ENCODE results near the gene PODN. TPM values are rescaled to one million over a fixed set of nuclear protein-coding genes. Genes with fewer than 3 reads are reported as not detected.

The PODN gene
- total RNA-seq, 1 donor from 2014 or later, result not detected

DNA sequence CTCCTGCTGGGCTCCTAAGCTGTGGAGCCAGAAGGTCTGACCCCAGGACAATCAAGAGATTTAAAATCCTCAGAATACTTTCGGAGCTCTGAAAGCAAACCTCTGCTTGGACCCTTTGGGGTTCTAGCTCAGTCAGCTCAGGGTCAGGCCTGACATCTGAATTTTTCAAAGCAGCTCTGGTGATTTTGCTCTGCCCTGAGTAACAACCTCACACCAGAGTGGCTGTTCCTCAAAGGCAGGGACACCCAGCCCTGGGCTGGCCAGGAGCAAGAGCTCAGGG, 68.5 kb downstream of the PODN start:
- intact Hi-C loops (cut with micrococcal nuclease), result no loop called here

DNA sequence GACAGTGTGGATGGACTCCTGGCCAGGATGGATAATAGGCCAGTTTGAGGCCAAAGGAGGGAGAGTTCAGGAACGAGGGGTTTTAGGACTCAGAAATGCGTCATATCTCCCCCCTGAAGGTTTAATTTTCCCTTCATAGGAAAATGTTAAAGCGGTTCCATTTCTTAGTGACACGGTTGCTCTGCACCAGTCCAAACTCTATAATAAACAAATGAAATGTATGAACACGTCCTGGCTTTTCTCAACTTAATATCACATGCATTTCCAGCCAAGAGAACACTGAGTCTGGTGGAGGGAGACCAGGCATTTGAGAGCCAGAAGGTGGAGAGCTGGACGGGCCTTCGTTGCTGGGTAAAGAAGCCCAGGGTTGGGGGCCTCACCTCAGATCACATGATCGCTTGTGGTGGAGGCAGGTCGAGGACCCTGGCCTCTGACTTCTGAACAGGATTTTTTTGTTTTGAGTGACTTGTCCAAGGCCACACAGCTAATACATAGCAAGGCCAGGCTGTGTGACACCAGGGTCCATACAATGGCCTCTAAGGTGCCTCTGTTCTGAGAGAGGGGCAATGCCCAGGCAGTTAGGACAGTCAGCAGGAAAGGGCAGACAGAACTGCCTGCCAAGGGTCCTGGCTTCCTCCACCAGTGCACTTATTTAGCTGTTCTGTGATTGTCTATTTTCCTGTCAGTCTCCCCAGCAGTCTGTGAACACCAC, 69.0 kb downstream of the PODN start:
- intact Hi-C loops (cut with micrococcal nuclease), result no loop called here

DNA sequence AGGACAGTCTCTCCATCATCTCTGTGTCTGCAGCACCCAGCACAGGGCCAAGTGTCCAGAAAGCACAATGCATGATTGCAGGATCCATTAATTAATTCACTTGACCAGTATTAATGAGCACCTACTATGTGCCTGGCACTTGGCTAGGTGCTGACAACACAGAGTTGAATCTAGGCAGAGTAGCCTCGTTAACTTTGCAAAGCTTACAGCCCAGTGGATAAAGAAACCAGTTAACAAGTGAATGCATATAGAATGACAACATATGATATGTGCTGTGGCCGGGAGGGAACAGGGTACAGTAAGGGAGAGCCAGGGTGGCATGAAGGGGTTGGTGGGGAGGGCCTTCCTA, 69.6 kb downstream of the PODN start:
- intact Hi-C loops (cut with micrococcal nuclease), result no loop called here

DNA sequence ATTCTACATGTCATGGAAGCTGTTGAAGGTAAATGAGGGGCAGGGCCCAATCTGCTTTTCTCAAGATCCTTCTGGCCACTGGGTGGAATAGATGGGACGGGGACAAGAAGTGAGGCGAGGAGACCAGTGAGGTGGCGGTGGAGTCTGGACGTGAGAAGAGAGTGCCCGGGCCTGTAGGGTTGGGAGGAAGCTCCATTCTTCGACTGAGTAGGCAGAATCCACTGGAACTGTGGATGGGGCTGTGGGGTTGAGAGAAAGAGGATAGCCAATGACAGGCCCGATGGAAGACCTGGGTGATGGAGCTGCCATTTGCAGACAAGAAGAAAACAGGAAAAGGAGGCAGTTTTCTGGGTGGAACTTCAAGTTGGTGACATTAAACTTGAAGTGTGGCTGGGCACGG, 70.2 kb downstream of the PODN start:
- intact Hi-C loops (cut with micrococcal nuclease), result no loop called here

DNA sequence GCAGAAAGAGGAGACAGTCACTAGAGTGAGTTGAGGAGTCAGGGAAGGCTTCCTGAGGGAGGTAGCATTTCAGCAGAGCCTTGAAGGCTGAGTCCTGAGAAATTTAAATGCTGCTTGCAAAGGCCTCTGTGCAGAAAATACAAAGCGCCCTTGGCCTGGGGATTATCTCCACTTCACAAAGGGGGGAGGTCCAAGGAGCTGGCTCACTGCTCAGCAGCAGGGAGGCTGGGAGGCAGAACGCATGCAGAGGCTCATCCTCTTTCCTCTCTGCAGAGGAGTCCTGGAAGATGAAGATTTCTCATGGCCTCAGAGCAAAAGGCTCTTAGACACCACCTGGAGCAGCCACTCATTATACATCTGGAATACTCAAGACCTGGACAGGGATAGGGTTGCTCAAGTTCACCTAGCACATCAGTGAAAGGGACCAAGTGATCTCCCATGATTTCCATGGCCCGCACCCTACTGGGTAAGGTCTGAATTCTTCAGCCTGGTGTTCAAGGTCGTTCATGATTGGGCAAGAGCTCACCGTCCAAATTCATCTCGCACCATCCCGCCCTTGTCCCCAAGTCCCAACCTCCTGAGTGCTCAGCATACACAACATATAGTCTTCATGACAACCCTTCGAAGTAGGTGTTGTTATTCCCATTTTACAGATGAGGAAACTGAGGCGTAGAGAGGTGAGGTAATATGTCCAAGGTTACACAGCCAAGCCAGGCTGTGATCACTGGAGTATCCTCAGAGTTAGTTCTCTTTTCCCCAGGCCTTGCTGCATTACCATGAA, 71.4 kb downstream of the PODN start:
- intact Hi-C loops (cut with micrococcal nuclease), result no loop called here

DNA sequence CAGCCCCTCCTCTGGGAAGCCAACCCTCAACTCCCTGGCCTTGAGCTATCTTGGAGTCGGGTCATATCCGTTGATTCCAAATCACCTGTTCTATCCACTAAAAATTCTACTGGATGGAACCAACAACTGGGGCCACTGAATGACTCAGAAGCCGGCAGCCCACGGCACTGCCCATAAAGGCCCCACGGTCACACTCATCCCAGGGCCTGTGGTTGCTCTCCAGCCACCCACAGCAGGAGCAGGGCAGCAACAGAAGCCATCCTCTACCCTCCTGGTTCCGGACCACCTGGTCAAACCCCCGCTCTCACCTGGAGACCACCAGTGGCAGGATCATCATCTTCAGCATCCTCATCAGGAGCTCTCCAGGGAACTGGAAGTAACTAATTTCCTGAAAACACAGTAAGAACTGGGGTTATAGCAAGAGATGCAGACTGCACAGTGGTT, 72.1 kb downstream of the PODN start:
- intact Hi-C loops (cut with micrococcal nuclease), result no loop called here

Other genes with a start within 250 kb of the PODN start
- 0.39 and 0.57 TPM in 2 replicates for gene ZYG11A, start 219.5 kb upstream of the PODN start, total RNA-seq
- gene ECHDC2, start 140.5 kb upstream of the PODN start, total RNA-seq, result 66.4 and 74.1 TPM in 2 replicates
- 82.5 and 95.6 TPM in 2 replicates for gene SCP2, start 134.9 kb upstream of the PODN start, total RNA-seq
- gene SLC1A7, start 80.4 kb downstream of the PODN start, total RNA-seq, result not detected in 2 replicates
- gene CPT2, start 134.6 kb downstream of the PODN start, total RNA-seq, result 15.7 and 16.8 TPM in 2 replicates
- 45.2 and 47.3 TPM in 2 replicates for gene CZIB, start 158.4 kb downstream of the PODN start, total RNA-seq
- 71.7 and 72.5 TPM in 2 replicates for gene MAGOH, start 176.3 kb downstream of the PODN start, total RNA-seq

All from T-helper 2 cell treated with Interferon-gamma antibody and Interleukin-4, amounts not matched to agents 100 ng/mL and 5 ng/mL, for 36 hours (primary cell).